Common myeloid progenitor, CD34-positive (primary cell): ENCODE results near the gene DDIT4L.

Source experiments
- CTCF ChIA-PET: fragments of 350-600 bp; sonication (Branson Sonifier 250); formaldehyde crosslinking; loops from one replicate; lab custom pipeline; 2021; ENCODE audit warnings: antibody characterized with exemption; lab: Charles Lee
- POLR2A ChIA-PET: fragments of 350-600 bp; sonication (Branson Sonifier 250); formaldehyde crosslinking; loops from one replicate; lab custom pipeline; 2021; ENCODE audit warnings: antibody characterized with exemption; lab: Charles Lee
- DNase-seq, 3 donors: peaks; one replicate each; pipeline versions ENCODE4 v3.0.0 to v3.0.0-alpha.2; 2013
- H3K27ac ChIP-seq, 2 experiments: 1 replicate in 1 of 2; 2 replicates in 1 of 2; pipeline ENCODE4 v1.7.0; 2013; ENCODE audit warnings: inconsistent platforms in 2 of 2, low read length in 2 of 2, mild to moderate bottlenecking in 2 of 2, low read depth in 1 of 2, moderate library complexity in 1 of 2; ENCODE audit not compliant: severe bottlenecking in 2 of 2, insufficient read depth in 1 of 2, poor library complexity in 1 of 2
- H3K27me3 ChIP-seq, 5 experiments: replicated peaks in 2 of 5; 1 replicate in 3 of 5; 2 replicates in 2 of 5; pipeline versions ENCODE4 v1.6.1 to v1.7.0; 2013; ENCODE audit warnings: low read length in 4 of 5, mild to moderate bottlenecking in 2 of 5, moderate library complexity in 2 of 5, inconsistent platforms in 1 of 5; ENCODE audit not compliant: insufficient read depth in 5 of 5, control insufficient read depth in 4 of 5
- H3K36me3 ChIP-seq, 4 experiments: 1 replicate in 2 of 4; 2 replicates in 2 of 4; pipeline versions ENCODE4 v1.6.1 to v1.7.0; 2013; ENCODE audit warnings: low read length in 3 of 4, control low read depth in 1 of 4, mild to moderate bottlenecking in 1 of 4; ENCODE audit not compliant: control insufficient read depth in 4 of 4, insufficient read depth in 4 of 4
- H3K4me1 ChIP-seq, 4 experiments: 1 replicate in 3 of 4; 2 replicates in 1 of 4; pipeline versions ENCODE4 v1.6.1 to v1.7.1; 2013; ENCODE audit warnings: low read length in 3 of 4, mild to moderate bottlenecking in 3 of 4, control low read depth in 1 of 4, inconsistent platforms in 1 of 4, moderate library complexity in 1 of 4; ENCODE audit not compliant: control insufficient read depth in 4 of 4, insufficient read depth in 4 of 4; ENCODE audit errors: control extremely low read depth in 1 of 4
- H3K4me3 ChIP-seq, 7 experiments: 1 replicate in 4 of 7; 2 replicates in 3 of 7; pipeline versions ENCODE4 v1.5.1 to v1.7.0; 2013; ENCODE audit warnings: mild to moderate bottlenecking in 7 of 7, low read length in 6 of 7, moderate library complexity in 6 of 7, inconsistent platforms in 2 of 7, low read depth in 2 of 7, control low read depth in 1 of 7; ENCODE audit not compliant: insufficient read depth in 4 of 7, control insufficient read depth in 1 of 7; ENCODE audit errors: extremely low read depth in 1 of 7
- H3K9me3 ChIP-seq, 5 experiments: 1 replicate in 4 of 5; 2 replicates in 1 of 5; pipeline versions ENCODE4 v1.6.1 to v1.7.1; 2013; ENCODE audit warnings: low read length in 4 of 5, mild to moderate bottlenecking in 2 of 5, inconsistent platforms in 1 of 5, low read depth in 1 of 5, moderate library complexity in 1 of 5; ENCODE audit not compliant: control insufficient read depth in 4 of 5, insufficient read depth in 2 of 5; ENCODE audit errors: control extremely low read depth in 1 of 5
- WGBS: methylation state at CpG from one replicate; pipeline ENCODE4 v1.1.5; 2013; ENCODE audit not compliant: insufficient coverage; 5-methylcytosine and 5-hydroxymethylcytosine counted together

The DDIT4L gene

DNA sequence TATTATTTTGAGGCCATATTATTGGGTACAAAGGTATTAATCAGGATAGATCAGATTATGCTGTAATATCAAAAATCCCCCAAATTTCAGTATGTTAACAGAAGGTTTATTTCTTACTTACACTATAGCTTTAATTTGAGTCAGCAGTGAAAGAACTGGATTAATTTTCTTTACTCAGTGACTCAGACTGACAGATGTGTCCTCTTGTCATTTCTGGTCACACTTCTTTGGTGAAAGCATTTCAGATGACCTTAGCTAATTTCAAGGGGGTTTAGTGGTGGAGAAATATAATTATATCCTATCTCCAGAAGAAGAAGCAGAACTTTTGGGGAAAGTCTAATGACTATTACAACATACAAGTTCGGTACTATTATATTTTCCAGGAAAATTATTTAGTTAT lies 12.4 kb downstream of the DDIT4L start:
- H3K4me3 ChIP-seq = no peak overlapping the region
- no CpG with 5 or more reads among the region's 1 CpG for WGBS
- POLR2A ChIA-PET = no interaction called here
- DNase-seq = no peak
- no peaks in the 10 kb centered on the region for H3K27me3 ChIP-seq
- no peak overlapping the region for H3K27ac ChIP-seq
- H3K36me3 ChIP-seq = no peaks in the 10 kb centered on the region
- H3K4me1 ChIP-seq = no peaks in the 10 kb centered on the region
- no peaks in the 10 kb centered on the region for H3K9me3 ChIP-seq
- CTCF ChIA-PET = no interaction called here

DNA sequence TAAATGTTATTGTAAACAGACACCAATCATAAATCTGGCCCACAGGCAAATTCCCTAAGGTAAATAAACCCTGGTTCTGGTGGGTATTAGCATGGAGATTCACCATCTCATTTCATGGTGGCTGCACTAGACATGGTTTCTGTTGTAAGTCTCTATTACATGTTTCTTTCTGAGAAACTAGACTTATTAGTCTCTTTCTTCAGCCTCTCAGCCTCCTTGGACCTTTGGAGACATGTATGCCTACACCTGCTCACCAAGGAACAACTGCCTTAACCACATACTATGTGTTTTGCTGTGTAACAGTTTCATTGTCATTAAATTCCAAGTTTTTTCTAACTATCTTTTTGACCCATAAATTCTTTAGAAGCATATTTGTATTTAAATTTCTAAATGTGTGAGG lies 13.1 kb downstream of the DDIT4L start:
- Histone ChIP-seq H3K27ac (no peak overlapping the region), H3K27me3 (no peaks in the 10 kb centered on the region), H3K36me3 (no peaks in the 10 kb centered on the region), H3K4me3 (no peak overlapping the region), H3K4me1 (no peaks in the 10 kb centered on the region), H3K9me3 (no peaks in the 10 kb centered on the region)
- CTCF ChIA-PET = no interaction called here
- DNase-seq = no peak
- POLR2A ChIA-PET = no interaction called here

DNA sequence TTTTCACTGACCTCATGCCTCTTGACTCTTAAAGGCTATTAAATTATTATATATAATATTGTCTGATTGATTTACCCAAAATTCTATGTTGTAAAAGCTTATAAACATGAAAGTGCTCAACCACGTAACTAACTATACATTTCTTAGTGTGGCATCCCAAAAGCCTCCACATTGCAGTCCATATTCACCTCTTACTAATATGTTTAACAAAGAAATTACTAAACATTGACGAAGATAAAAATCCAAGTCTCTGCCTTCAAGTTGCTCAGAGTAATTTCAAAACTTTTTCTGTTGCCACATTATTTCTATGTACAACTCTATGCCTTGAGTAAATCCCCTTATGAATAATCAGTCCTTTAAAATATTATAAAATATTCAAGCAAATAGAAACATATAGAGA lies 14.4 kb downstream of the DDIT4L start:
- H3K36me3 ChIP-seq = no peaks in the 10 kb centered on the region
- no peaks in the 10 kb centered on the region for H3K9me3 ChIP-seq
- WGBS = 100% methylated on average over 1 of the region's 2 CpGs
- H3K27ac ChIP-seq = no peak overlapping the region
- CTCF ChIA-PET = no interaction called here
- no peak overlapping the region for H3K4me3 ChIP-seq
- H3K27me3 ChIP-seq = no peaks in the 10 kb centered on the region
- DNase-seq = no peak
- POLR2A ChIA-PET = no interaction called here
- no peaks in the 10 kb centered on the region for H3K4me1 ChIP-seq

DNA sequence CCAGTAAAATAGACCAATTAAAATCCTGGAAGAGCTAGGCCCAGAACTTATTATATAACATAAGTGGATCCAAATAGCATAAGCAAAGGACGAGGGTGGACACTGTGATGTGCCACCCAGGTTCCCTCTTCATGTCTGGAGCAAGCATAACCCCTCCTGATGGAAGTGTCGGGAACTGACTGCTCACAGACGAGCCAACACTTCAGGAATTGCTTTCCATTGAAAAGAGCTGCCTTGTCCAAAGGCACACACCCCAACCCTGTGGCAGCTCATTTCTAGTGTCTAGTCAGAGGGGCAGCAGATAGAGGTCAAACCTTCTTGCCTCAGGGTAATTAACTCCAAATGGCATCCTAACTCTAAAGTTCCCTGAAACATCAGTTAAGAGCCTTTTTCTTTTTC lies 15.3 kb downstream of the DDIT4L start:
- H3K36me3 ChIP-seq = no peaks in the 10 kb centered on the region

DNA sequence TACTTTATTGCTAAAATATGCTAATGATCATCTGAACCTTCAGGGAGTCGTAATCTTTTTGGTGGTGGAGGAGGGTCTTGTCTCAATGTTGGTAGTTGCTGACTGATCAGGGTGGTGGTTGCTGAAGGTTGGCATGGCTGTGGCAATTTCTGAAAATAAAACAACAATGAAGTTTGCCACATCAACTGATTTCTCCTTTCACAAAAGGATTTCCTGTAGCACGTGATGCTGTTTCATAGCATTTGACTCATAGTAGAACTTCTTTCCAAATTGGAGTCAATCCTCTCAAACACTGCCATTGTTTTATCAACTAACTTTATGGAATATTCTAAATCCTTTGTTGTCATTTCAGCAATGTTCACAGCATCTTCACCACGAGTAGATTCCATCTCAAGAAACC lies 19.3 kb downstream of the DDIT4L start:
- H3K36me3 ChIP-seq = no peaks in the 10 kb centered on the region
- no peaks in the 10 kb centered on the region for H3K27me3 ChIP-seq
- POLR2A ChIA-PET = no interaction called here
- H3K27ac ChIP-seq = no peak overlapping the region
- CTCF ChIA-PET = no interaction called here
- H3K9me3 ChIP-seq = no peaks in the 10 kb centered on the region
- H3K4me1 ChIP-seq = no peaks in the 10 kb centered on the region
- 68% methylated on average over 2 of the region's 3 CpGs for WGBS
- DNase-seq = no peak
- H3K4me3 ChIP-seq = no peak overlapping the region

More for the DNA sequence above, 15.3 kb downstream of the DDIT4L start:
- Histone ChIP-seq H3K4me3 (no peak overlapping the region), H3K27ac (no peak overlapping the region), H3K9me3 (no peaks in the 10 kb centered on the region), H3K4me1 (no peaks in the 10 kb centered on the region), H3K27me3 (no peaks in the 10 kb centered on the region)
- CTCF ChIA-PET = no interaction called here
- DNase-seq = no peak
- WGBS = 100% methylated on average over 2 of the region's 3 CpGs
- POLR2A ChIA-PET = no interaction called here

DNA sequence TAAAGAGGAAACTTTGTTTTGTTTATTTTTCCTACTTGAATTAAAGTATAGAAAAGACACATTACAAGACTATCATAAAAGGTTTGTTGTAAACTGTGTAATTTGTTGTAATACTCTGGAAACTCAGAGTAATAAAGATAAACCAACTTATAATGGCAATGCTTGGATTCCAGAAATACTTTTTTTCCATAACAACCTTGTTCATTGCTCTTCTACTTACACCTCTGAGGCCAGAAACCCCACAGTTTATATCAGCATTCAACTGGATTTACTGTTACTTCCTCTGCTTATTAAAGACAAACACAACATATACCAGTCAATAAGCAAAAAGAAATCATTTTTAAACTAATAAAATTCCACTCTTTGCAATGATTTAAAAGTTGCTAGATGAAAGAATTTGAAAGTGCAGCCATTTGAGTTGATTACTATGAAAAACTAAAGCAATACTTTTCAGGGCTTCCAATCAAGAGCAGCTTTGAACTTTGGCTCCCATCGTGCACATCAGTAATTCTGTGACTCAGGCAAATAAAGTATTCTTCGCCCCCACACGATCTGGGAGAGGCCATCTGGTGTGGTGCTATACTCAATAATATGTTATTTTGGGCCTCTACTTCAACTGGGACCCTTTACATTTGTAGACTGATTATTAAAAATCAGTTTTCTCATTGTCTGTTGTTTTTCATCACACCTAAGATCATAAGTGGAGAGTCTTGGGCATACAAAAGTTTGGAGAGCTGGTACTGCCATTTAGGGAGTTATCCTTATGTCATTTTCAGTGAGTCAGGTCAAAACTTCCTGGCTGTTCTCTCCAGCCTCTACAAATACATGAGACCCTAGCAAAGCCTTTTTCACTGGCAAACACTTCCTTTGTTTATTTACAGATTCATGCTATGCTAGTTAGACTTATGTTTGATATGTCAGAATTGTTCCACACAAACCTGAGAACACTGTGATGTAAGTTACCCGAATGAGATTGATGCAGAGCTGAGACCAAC lies 20.5 kb downstream of the DDIT4L start:
- DNase-seq = no peak
- ChIA-PET POLR2A (no interaction called here), CTCF (no interaction called here)
- Histone ChIP-seq H3K4me3 (no peak overlapping the region), H3K27ac (no peak overlapping the region), H3K9me3 (no peaks in the 10 kb centered on the region), H3K27me3 (no peaks in the 10 kb centered on the region), H3K4me1 (no peaks in the 10 kb centered on the region), H3K36me3 (no peaks in the 10 kb centered on the region)
- WGBS = 80% methylated on average over 1 of the region's 4 CpGs

DNA sequence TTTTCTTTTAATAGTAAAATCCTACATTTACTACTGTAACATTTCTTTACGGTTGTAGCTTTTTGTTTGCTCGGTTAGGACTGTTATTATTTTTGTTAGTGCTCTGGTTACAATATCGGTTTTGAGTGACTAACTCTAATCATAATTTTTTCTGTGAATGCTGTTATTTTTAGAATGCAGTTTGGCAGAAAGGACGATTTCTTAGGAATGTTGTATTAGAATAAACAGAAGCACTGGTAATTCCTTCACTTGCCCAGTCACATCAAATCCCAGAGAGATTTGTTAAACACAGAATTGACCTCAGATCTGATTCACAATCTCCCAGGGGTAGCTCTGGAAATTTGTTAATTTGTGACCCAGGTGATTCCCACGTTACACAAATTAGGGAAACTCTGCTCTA lies 21.7 kb downstream of the DDIT4L start:
- Histone ChIP-seq H3K4me1 (no peaks in the 10 kb centered on the region), H3K9me3 (no peaks in the 10 kb centered on the region), H3K27me3 (no peaks in the 10 kb centered on the region), H3K4me3 (no peak overlapping the region), H3K36me3 (no peaks in the 10 kb centered on the region), H3K27ac (no peak overlapping the region)
- WGBS = no CpG with 5 or more reads among the region's 5 CpGs
- no peak for DNase-seq
- POLR2A ChIA-PET = no interaction called here
- CTCF ChIA-PET = no interaction called here
